ENCODE measurements around the gene HMBS.

The HMBS gene

DNA sequence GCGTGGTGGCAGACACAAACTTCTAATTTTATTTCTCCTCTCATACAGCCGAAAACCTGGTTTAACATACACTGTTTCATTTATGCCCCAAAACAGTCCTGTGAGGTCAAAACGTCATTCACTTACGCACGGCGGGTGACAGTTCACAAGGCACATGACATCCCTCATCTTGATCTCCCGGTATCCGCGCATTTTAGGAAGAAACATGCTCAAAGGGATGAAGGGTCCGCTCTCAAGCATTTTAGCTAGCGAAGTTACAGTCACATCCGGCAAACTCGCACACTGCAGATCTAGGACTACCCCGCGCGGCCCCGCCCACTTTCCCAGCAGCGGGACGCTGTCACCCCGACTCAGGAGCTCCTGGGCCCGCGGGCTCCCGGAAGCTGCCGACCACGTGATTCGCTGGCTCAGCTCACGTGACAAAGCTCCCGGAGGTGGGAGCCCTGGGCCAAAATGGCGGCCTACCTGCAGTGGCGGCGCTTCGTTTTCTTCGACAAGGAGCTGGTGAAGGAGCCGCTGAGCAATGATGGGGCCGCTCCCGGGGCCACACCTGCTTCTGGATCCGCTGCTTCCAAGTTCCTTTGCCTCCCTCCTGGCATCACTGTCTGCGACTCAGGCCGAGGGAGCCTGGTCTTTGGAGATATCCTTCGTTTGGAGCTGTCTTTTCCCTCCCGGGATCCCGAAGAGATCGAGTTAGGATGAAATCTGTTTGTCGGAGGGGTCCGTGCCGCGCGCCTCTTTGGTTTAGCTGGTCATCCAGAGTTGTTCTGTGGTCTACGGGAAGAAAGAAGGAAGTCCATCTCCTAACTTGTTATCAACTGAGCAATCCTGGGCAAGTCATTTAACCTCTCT is 17.1 kb upstream of the HMBS start, which contains the start of gene VPS11:
VPS11 (plus strand) TSS at position 448 of the 852 bp plus-strand sequence; CDS start at position 454, 6 bp downstream.
- peak; percentile 98 for DNase-seq (ENCODE audit: low spot score)

DNA sequence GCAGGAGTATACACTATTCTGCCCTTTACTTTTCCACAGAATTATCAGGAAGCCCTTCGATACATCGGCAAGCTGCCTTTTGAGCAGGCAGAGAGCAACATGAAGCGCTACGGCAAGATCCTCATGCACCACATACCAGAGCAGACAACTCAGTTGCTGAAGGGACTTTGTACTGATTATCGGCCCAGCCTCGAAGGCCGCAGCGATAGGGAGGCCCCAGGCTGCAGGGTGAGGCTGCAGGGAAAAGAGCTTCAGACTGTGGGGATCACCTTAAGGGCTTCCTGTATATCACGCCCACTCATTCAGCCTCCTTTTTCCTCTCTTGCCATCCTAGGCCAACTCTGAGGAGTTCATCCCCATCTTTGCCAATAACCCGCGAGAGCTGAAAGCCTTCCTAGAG is 6.8 kb upstream of the HMBS start:
- DNase-seq (ENCODE audit: low spot score) = no peak

DNA sequence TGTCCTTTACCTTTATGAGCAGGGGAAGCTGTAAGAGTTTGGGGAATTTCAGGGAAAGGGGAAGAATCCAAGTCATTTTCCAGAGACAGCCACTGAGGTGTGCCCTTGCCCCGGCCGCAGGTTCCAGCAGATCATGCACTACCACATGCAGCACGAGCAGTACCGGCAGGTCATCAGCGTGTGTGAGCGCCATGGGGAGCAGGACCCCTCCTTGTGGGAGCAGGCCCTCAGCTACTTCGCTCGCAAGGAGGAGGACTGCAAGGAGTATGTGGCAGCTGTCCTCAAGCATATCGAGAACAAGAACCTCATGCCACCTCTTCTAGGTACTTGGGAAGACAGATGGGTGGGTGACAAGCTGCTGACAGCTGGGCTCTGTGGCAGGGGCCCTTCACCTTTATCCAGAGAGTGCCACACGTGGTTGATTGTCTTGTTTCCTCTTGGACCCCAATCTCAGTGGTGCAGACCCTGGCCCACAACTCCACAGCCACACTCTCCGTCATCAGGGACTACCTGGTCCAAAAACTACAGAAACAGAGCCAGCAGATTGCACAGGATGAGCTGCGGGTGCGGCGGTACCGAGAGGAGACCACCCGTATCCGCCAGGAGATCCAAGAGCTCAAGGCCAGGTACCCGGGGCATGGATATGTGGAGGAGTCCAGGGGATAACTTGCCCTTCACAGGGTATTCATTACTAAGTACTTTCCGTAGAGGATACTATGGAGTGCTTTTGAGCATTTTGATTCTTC is 5.8 kb upstream of the HMBS start:
- DNase-seq (ENCODE audit: low spot score) = no peak

DNA sequence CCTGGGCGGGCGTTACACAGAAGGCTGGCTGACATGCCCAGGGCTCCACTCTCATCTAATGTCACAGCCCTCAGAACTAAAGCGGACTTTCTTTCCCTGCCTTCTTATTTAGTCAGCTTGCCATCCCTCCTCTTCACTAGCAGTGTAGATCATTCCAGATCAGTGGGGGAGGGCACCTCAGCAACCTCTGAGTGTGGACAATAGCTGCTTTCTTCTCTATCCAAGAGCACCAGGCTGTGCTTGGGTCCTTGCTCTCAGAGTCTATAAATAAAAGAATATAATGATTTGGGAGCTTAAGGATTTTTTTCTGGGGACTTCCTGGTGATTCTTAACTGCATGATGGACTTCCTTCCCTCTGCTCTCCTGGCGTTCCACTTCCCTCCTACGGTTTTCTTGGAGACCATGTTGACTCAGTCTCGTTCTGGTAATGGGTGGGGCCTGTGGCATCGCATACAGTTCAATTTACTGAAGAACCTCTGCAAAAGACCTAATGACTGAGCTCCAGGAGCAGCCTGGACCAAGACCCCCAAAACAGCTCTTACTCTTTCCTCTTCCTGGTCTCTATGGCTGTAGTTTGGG is 2.9 kb upstream of the HMBS start:
- no peak for DNase-seq (ENCODE audit: low spot score)

DNA sequence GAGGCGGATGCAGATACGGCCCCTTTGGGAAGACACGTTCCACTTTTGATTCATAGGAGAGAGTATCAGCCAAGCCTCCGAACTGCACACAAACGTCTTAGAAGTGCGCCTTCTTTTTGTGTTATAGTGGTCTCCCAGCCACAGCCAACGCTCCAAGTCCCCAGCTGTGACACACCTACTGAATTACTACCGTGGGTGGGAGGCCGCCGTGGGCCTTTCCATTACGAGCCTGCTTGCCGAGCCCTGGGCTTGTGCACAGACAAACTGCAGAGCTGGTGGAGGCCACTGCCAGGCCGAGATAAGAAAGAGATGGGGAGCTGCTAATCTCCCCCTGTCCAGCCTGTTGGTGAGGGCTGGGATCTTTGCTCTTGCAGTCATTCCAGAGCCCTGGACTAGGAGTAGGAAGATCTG is 761 bp downstream of the HMBS start:
- peak; percentile 37 for DNase-seq (ENCODE audit: low spot score)

DNA sequence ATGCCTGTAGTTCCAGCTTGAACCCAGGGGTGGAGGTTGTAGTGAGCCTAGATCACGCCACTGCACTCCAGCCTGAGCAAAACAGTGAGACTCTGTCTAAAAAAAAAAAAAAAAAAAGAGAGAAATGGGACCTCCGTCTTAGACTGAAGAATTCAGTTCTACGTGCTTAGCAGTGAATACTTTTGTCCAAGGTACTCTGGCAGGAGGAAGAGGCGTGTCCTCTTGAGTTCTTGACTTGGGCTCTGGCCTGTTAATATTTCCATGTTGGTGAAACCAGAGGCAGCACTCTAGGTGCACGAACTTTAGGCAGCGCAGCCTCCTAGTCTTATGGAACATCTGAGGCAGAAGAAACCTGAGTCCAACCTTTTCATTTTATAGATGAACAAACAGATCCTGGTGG is 2.4 kb downstream of the HMBS start:
- DNase-seq (ENCODE audit: low spot score) = no peak

DNA sequence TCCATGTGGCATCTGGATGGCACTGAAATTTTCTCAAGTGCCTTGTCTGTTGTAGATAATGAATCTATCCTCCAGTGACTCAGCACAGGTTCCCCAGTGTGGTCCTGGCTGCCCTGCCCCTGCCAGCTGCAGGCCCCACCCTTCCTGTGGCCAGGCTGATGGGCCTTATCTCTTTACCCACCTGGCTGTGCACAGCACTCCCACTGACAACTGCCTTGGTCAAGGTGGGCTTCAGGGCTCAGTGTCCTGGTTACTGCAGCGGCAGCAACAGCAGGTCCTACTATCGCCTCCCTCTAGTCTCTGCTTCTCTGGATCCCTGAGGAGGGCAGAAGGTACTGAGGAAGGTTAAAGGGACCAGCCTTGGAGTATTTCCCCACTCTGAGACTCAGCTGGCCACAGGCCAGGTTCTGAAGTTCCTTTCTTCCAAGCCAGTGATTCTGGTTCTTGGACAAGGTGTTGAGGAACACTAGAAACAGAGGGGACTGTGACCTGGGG is 3.1 kb downstream of the HMBS start:
- DNase-seq (ENCODE audit: low spot score) = no peak

DNA sequence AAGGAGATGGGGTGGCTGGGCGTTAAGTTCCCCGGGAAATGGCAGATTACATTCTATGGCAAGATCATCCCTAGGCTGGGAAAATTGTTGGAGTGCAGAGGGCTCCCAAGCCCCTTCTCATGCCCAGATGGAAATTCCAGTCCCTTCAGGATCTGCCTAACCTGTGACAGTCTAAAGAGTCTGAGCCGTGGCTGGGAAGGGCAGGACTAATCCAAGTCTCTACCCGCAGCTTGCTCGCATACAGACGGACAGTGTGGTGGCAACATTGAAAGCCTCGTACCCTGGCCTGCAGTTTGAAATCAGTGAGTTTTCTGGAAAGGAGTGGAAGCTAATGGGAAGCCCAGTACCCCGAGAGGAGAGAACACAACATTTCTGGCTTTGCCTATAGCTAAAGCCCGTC is 3.7 kb downstream of the HMBS start:
- DNase-seq (ENCODE audit: low spot score) = no peak

DNA sequence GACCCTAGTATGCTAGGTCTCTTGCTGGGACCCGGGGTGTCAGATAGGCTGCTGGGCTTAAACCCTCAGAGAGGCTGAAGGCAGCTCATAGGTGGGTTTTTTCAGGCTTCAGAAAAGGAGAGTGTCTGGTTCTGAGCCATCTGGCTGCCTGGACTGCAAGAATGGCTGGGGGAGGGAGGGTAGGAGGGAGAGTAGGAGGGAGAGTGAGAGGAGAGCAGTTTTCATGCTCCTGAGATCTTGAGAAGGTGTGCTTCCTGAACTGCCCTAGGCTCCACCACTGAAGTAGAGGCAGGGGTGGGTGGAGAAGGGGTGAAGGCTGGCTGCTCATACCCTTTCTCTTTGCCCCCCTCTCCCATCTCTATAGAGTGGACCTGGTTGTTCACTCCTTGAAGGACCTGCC is 4.6 kb downstream of the HMBS start:
- no peak for DNase-seq (ENCODE audit: low spot score)

DNA sequence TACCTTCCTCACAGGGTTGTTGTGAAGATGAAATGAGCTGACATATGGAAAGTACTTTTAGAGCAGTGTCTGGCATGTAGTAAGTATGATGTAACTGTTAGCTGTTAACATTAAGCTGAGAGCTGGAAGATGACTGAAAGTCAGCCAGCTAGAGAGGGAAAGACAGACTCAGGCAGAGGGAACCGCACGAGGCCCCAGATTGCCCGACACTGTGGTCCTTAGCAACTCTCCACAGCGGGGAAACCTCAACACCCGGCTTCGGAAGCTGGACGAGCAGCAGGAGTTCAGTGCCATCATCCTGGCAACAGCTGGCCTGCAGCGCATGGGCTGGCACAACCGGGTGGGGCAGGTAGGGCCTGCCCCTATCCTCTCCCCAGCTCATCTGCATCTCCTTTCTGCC is 6.5 kb downstream of the HMBS start:
- DNase-seq (ENCODE audit: low spot score) = no peak

DNA sequence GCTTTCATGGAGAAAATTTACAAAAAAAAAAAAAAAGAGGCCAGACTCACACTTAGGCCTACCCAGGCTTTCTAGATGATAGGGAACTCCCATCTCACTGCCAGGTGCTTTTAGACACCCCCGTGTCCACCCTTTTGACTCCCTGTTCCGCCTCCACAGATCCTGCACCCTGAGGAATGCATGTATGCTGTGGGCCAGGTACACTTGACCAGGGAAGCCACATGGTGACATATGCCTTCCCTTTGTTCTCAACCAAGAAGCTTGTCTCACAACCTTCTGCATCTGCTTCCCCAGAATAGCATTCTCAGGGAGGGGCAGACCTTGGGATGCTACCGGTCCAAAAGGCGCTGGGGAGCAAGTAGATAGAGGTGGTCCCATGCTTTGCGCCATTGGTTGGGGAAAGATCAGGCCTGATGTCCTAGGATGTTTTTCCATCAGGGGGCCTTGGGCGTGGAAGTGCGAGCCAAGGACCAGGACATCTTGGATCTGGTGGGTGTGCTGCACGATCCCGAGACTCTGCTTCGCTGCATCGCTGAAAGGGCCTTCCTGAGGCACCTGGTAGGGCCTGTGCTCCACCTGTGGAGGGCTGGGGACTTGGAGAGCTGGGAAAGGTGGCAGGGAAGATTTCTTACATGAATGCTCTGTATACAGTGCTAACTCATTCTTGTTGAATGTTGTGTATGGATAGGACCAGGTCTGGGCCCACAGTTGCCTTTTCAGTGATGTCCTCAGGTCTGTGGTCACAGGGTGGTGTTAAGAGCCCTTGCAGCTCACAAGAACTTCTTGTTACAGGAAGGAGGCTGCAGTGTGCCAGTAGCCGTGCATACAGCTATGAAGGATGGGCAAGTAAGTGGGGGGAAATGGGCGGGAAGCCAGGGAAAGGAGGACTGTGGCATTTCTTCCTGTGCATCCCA is 7.5 kb downstream of the HMBS start:
- DNase-seq (ENCODE audit: low spot score) = no peak

DNA sequence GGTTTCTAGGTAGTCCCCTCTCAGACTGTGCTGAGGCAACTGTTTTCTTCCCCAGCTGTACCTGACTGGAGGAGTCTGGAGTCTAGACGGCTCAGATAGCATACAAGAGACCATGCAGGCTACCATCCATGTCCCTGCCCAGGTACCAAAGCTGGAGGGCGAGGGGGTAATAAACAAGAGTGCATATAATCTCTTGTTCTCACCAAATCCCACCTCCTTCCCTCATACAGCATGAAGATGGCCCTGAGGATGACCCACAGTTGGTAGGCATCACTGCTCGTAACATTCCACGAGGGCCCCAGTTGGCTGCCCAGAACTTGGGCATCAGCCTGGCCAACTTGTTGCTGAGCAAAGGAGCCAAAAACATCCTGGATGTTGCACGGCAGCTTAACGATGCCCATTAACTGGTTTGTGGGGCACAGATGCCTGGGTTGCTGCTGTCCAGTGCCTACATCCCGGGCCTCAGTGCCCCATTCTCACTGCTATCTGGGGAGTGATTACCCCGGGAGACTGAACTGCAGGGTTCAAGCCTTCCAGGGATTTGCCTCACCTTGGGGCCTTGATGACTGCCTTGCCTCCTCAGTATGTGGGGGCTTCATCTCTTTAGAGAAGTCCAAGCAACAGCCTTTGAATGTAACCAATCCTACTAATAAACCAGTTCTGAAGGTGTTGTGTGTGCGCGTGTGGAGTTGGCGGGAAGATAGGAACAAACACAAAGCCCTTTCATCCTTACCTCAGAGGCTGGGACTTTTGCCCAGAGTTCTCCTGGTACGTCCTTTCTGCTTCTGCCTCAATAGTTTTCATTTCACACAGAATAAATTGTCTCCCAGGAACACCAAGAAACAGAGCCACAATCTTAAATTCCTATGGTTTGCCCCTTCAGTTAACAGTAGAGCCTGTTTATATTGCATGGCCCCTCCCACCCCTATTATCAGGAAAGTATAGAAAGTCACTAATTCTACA is 8.5 kb downstream of the HMBS start:
- no peak for DNase-seq (ENCODE audit: low spot score)

DNA sequence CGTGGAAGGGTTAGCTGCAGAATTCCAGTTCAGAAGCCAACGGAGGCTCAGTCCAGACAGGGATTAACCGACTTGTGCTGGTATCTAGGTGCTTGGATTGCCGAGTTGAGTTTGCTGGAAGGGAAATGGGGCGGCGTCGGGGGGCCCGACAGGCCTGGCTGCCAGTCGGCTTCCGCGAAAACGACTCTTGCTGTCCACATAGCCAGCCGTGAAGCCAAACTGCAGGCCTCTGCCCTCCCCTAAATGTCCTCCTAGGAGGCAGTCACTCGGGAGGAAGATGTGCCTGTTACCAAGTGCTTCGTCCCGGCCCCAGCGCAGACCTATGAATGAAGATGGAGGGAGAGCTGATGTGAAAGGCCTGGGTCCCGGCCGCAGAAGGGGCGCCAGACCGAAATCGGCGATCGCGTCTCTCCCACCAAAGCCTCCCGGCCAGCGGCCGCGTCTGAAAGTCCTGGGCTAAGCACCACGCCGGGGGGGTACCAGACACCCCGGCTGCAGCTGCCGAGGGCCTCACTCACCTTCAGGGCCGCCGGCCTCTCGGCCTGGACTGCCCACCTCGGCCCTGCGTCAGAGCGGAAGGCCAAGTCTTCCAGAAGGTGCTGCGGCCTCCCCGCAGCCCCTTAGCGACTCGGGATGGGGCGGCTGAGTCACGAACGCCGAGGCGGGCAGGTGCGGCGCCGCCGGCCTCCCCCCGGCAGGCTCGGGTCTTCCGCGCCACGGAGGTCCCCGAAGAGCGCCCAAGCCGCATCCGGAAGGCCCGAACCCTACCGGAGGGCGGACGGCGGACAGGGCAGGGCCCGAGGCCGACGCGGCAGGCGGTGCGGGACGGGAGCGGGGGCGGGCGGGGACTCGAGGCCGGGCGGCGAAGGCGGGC is 9.5 kb downstream of the HMBS start:
- no peak for DNase-seq (ENCODE audit: low spot score)

DNA sequence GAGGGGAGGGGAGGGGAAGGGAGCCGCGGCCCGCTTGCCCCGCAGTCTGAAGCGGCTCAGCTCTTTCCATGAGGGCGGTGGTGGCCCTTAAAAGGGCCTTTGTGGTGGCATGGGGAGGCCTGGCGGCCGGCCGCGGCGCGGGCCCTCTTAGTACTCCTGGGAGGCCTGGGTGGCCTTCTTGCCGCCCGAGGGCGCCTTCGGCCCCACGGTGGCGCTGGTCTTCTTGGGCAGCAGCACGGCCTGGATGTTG is 10.1 kb downstream of the HMBS start:
- DNase-seq (ENCODE audit: low spot score) = peak; percentile 74

DNA sequence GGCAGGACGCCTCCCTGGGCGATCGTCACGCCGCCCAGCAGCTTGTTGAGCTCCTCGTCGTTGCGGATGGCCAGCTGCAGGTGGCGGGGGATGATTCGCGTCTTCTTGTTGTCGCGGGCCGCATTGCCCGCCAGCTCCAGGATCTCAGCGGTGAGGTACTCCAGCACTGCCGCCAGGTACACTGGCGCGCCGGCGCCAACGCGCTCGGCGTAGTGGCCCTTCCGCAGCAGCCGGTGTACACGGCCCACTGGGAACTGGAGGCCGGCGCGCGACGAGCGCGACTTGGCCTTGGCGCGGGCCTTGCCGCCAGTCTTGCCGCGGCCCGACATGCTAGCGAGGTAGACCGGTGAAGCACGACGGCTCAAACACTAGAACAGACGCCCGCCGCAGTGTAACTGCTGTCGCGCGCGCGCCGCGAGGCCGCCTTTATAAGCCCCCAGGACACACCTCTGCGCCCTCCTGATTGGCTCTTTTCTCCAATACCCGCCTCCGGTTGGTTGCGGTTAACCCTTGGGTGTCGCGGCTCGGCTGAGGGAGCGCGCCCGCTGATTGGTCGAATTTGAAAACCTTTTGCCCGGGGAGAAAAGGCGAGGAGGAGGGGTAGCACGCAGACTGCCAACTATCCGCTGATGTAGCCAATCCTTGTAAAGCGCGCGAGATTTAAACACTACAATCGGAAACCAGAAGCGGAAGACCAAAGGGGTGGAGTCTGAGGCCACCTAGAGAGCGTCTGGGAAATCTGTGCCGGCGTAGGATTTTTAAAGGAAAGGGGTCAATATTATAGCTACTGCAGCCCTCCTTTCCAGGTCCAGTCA is 10.6 kb downstream of the HMBS start:
- DNase-seq (ENCODE audit: low spot score) = peak; percentile 95

DNA sequence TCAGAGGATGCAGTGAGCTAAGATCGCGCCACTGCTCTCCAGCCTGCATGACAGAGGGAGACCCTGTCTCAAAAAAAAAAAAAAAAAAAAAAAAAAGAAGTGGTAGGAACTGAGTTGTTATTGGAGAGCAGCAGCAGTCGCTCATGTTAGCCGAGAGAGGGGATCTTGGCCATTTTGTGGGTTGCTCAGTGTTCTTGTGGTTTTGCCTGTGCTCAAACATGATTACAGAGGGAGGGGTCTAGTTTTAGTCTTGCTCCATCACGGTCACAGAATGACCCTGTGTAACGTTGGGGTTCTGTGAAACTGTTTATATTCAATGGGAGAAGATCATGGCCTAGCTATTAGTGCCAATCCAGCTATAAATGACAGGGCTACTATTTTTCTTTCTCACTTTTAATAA is 15.0 kb downstream of the HMBS start:
- DNase-seq (ENCODE audit: low spot score) = no peak

DNA sequence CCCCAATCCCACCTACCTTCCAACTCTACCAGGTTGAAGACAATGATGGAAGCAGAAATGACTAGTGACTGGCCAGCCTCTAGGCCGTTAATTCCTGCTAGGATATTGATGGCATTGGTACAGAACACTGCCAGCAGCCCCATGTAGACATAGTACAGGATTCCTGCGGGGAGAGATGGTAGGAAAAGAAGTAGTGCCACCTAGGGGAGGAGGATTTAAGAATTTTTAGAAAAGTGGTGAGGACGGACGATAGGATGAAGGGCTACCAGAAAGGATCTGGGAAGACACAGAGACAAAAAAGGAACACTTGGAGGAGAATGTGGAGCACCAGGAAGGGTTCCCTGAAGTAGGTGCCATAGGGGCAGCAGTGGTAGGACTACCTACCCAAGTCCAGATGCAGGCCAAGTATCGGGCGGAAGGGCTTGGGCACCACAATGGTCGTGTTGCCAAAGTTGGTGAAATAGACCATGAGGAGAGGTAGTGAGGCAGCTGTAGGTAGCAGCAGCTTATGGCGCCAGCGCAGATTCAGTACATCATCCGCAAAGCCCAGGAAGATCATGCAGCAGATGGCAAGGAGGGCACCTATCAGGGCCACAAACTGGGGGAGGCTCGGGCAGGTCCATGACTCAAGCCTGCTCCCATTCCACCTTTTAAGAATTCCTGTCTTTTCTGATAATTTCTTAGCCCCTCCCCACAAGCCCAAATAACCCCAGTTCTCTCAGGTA is 15.7 kb downstream of the HMBS start:
- DNase-seq (ENCODE audit: low spot score) = no peak

DNA sequence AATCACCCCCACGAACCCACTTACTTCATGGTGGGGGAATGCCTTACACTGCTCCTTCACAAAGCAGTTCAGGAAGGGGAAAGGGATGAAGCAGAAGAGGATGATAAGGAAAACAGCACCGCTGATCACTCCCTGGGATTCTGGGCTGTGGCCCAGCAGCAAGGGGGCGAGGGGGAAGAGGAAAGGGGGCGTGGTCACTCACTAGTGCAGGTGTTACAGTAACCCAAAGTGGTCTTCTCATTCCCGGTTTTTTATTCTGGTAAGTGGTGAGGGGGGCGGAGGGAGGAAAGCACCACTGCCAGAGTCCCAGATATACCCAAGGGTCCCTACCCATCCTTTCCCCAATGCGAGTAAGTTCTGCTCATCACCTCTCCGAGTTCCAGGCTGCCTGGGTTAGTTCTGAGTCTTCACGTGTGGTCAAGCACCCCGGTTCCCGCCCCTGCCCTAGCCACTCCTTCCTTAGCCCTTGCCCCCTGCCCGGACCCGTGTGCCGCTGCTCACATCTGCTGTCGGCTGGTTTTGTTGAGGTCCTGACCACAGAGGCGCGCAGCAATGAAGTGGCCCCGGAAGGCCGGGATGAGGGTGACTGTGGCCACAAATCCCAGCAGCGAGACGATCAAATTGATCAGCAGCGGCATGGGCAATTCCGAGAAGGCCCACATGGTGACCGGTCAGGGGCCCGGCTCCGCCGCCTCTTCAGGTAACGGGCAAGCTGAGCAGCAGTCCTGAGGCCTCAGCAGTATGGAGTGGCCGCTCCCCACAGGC is 16.5 kb downstream of the HMBS start:
- DNase-seq (ENCODE audit: low spot score) = no peak

All from D341Med (cell line).